IPS-11a (cell line): ENCODE data around the gene DEXI.
"Not testable (repeated sequence)": the region's sequence is repeated elsewhere in the genome, so short reads cannot be mapped to it uniquely, and the experiment has no call there.

ENCODE experiments used
- H3K4me3 ChIP-seq: one replicate; pipeline ENCODE4 v1.5.1; 2013; ENCODE audit warnings: low read depth, low read length, control low read depth

DEXI gene

DNA sequence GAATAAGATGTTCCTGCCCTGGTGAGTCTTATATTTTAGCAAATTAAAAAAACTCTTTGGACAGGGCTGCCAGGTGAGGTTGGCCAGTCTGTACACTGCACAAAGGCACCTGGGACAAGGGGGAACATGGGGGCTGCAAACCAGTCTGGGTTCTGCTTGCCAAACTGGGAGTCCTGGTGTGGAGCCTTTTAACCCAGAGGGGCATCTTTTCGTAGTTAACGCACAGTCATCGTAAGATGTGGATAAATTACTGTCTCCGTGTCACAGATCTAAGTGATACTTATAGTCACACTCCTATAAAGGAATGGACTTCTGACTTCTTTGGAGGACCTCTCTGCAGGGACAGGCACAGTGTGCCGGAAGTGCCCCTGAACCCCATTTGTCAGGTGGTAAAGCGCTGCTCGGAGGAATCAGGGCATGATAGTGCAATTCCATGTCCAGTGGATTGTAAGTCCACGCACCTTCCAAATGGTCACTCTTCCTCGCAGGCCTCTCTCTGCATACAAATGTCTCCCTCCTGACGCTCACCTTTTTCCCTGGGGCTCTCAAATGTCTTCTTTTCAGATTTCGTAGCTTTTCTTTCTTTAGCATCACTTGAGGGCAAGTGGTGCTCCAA is 14.7 kb downstream of the DEXI start:
- no peak overlapping the region for H3K4me3 ChIP-seq

DNA sequence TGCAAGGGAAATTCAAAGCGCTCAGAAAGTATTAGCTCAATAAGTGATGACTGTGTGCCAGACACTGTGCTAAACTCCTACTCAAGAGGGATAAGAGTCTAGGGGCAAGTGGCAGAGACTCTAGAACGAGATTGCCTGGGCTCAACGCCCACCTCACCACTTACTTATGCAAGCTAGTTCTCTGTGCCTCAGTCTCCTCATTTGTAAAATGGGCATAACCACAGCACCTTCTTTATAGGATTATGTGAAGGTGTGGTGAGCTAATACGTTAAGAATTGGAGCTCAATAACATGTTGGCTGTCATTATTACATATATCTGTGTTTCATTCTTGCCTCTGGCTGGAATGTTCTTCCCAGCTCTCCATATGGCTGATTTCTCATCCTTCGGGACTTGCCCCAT is 15.4 kb downstream of the DEXI start:
- no peak overlapping the region for H3K4me3 ChIP-seq

DNA sequence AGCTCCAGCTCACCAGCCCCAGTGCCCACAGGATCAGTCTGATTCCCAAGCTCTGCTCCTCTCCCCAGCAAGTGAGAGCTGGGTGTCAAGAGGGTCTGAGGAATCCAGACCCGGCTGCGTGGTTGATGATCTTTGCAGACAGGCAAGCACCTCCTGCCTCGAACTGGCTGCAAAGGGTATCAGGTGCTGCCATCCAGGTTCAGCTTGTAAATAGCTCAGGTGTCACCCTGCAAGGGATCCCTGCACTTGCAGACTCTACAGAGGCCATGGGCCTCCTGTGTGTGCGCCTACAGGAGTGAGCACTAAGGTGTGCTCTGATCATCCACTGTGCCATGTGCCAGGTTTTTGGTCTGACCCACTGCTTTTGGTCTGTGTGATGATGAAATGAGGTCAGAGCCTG is 16.2 kb downstream of the DEXI start:
- H3K4me3 ChIP-seq: no peak overlapping the region

DNA sequence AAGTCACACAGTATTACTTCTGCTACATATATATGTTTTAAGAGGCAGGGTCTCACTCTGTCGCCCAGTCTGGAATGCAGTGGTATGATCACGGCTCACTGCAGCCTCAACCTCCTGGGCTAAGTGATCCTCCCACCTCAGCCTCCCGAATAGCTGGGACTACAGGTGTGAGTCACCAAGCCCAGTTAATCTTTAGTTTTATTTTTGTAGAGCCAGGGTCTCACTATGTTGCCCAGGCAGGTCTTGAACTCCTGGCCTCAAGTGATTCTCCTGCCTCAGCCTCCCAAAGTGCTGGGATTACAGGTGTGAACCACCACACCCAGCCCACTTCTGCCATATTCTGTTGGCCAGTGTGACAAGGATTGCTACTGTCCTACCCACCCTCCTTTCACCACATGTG is 17.0 kb downstream of the DEXI start:
- H3K4me3 ChIP-seq: not testable (repeated sequence)

DNA sequence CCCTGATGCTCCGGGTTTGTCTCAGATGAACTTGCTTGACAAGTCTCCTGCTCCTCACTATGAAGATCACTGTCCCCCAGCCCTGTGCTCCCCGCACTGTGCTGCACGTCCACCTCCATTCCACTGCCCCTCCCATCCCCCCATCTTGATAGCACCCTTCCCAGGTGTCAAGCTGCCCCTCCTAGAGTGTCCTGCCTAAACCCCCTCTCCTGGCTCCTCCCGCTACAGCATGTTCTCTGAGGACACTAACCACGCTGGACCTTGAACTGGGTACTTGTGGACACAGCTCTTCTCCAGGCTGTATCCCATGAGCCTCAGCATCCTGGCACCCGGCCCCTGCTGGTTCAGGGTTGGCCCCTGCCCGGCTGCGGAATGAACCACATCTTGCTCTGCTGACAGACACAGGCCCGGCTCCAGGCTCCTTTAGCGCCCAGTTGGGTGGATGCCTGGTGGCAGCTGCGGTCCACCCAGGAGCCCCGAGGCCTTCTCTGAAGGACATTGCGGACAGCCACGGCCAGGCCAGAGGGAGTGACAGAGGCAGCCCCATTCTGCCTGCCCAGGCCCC is 18.5 kb downstream of the DEXI start:
- H3K4me3 ChIP-seq: no peak overlapping the region

DNA sequence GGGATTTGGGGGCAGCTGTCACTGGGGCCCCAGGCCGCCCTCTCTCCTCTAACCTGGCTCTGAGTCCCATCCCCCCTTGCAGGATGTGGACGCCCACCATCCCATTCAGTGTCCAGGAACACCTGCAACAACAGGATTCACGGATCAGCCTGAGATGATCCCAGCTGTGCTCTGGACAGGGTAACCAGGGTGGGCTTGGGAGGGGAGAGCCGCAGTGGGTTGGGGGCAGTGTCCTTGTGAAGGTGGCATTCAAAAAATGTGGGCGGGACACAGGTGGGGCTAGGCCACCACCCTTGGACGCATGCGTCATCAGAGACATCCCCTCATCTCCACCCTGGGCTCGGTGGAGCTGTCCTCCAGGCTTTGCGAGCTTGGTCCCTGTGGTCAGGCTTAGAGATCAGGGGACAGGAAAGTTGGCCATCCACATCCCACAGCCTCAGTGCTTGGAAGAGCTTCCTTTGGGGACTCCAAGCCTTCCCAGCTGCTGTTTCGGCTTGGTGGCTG is 19.1 kb downstream of the DEXI start:
- no peak overlapping the region for H3K4me3 ChIP-seq

DNA sequence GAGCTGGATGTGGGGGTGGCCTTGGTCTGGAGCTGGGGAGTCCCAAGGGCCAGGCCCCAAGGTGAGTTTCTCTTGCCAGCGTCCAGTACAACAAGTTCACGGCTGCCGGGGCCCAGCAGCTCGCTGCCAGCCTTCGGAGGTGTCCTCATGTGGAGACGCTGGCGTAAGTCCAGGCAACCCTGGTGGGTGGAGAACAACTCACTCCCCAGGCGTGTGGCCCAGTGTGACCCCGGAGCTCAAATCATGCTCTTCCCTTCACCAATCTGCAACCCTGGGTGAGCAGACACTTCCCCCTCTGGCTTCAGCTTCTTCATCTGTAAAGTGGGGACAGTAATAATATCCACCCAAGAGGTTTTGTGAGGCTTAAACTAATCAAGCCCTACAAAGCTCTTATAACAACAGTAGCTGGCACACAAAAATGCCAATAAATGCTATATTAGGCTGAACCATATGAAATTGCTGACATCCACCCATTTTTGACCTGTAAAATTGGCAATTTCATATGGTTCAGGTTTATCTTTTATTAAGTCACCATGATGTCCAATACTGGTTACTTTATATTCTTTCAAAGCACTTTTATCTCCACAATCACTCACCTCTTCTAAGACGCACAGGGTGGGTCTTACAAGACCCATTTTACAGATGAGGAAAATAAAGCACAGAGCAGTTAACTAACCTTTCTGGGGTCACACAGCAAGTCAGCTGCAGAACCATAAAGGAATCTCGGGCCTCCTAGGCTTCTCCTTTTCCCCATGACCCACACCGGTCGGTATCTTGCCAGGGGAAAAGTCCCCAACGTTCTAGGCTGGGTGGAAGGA is 19.7 kb downstream of the DEXI start:
- H3K4me3 ChIP-seq: no peak overlapping the region

DNA sequence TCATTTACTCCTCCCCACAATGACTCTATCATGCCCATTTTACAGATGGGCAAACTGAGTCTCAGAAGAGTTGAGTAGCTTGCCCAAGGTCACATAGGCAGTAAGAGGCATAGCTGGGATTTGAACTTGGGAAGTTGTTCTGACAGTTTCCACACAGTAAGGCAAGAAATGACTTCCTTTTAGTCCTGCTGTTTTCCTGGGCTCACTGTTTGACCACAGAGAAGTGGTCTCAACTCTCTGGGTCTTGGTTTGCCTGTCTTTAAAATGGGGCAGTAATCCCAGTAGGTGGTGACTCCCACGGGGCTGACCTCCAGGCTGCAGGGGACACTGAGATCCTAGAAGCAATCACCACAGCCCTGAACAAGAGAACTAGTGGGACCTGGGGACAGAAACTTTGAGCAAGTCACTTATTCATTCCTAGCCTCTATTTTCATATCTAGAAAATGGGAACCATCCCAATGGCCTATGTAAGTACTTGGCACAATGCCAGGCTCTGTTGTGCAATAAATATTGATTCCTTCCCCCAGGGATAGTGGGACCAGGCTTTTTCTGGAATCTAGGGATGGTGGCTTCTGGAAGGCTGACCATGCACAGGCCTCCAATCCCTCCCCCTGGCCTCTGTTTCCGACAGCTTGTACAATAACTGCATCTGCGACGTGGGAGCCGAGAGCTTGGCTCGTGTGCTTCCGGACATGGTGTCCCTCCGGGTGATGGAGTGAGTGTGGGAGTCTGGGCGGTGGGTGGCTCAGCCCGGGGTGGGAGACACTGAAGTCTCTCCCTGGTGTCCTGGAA is 20.5 kb downstream of the DEXI start:
- H3K4me3 ChIP-seq: no peak overlapping the region

DNA sequence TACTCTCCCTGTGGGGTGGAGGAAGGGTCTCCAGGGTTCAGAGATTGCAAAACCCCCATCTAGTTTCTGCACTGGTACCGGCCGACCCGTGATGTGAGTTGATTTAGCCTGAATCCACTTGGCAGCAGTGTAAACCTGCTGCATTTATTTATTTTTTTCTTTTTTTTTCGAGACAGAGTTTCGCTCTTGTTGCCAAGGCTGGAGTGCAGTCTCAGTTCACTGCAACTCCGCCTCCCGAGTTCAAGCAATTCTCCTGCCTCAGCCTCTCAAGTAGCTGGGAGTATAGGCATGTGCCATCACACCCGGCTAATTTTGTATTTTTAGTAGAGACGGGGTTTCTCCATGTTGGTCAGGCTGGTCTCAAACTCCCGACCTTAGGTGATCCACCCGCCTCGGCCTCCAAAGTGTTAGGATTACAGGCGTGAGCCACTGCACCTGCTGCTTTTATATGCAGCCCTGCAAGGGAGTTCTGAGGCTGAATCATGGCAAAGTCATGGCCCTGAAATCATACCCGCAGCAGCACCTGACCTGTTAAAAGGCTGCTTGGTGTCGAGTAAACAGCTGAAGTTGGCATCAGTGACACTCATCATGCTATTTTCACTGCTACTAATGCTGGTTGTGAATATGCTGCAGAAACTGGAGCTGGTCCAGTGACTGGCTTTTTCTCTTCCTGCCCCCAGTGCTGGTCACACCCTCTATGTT is 21.4 kb downstream of the DEXI start:
- no peak overlapping the region for H3K4me3 ChIP-seq

DNA sequence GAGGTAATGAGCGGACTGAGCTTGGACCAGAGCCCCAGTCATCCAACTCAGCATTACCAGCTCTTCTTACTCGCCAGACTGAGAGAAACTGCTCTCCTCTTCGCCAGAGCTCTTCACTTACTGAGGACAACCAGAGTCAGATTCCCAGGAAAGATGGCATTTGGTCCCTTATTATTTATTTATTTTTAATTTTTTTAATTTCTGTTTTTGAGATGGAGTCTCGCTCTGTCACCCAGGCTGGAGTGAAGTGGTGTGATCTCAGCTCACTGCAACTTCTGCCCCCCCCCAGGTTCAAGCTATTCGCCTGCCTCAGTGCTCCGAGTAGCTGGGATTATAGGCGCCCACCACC is 23.3 kb downstream of the DEXI start:
- H3K4me3 ChIP-seq: no peak overlapping the region

DNA sequence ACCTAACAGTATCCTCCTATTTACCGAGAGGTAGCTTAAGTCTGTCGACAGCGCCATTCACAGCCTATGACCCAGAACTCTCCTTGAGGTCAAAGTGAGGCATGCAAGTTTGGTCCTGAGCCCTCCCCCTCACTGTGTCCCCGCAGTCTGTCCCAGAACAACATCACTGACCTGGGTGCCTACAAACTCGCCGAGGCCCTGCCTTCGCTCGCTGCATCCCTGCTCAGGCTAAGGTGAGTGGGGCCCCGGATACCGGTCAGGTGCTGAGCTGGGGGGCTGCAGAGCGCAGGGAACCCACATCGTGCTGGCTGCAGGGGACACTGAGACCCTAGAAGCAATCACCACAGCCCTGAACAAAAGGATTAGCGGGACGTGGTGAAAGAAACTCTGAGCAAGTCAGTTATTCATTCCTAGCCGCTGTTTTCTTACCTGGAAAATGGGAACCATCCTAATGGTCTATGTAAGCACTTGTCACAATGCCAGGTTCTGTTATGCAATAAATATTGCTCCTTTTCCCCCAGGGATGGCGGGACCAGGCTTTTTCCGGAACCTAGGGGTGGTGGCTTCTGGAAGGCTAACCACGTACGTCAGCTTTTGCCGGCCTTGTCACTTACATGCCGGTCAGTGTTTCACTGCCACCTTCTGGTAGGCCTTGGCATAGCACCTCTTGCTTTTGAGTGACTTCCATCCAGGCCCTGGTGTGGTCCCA is 23.8 kb downstream of the DEXI start:
- H3K4me3 ChIP-seq: no peak overlapping the region

DNA sequence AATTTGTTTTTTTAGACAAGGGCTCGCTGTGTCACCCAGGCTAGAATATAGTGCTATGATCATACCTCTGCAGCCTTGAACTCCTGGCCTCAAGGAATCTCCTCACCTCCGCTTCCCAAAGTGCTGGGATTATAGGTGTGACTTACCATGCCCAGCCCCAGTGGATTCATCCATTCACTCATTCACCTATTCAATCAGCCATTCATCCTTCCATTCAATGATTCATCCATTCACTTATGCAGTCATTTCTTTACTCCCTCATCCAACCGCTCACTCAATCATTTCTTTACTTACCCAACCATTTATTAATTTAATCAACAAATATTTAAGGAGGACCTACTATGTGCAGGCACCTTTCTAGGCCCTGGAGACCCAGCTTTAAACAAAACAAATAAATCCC is 25.7 kb downstream of the DEXI start:
- no peak overlapping the region for H3K4me3 ChIP-seq

DNA sequence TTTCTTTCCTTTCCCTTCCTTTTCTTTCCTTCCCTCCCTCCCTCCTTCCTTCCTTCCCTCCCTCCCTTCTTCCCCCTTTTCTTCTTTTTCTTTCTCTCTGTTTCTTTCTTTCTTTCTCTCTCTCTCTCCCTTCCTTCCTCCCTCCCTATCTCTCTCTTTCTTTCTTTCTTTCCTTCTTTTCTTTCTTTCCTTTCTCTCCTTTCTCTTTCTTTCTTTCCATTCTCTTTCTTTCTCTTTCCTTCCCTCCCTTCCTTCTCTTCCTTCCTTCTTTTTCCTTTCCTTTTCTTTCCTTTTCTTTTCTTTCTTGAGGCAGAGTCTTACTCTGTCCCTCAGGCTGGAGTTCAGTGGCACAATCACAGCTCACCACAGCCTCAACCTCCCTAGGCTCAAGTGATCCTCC is 31.0 kb downstream of the DEXI start:
- H3K4me3 ChIP-seq: no peak overlapping the region

DNA sequence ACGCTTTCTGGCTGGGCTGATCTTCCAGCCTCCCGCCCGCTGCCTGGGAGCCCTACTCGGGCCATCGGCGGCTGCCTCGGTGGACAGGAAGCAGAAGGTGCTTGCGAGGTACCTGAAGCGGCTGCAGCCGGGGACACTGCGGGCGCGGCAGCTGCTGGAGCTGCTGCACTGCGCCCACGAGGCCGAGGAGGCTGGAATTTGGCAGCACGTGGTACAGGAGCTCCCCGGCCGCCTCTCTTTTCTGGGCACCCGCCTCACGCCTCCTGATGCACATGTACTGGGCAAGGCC is 34.6 kb downstream of the DEXI start:
- H3K4me3 ChIP-seq: no peak overlapping the region

DNA sequence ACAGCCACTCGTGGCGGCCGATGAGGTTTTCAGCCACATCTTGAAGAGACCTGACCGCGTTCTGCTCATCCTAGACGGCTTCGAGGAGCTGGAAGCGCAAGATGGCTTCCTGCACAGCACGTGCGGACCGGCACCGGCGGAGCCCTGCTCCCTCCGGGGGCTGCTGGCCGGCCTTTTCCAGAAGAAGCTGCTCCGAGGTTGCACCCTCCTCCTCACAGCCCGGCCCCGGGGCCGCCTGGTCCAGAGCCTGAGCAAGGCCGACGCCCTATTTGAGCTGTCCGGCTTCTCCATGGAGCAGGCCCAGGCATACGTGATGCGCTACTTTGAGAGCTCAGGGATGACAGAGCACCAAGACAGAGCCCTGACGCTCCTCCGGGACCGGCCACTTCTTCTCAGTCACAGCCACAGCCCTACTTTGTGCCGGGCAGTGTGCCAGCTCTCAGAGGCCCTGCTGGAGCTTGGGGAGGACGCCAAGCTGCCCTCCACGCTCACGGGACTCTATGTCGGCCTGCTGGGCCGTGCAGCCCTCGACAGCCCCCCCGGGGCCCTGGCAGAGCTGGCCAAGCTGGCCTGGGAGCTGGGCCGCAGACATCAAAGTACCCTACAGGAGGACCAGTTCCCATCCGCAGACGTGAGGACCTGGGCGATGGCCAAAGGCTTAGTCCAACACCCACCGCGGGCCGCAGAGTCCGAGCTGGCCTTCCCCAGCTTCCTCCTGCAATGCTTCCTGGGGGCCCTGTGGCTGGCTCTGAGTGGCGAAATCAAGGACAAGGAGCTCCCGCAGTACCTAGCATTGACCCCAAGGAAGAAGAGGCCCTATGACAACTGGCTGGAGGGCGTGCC is 35.1 kb downstream of the DEXI start:
- no peak overlapping the region for H3K4me3 ChIP-seq

DNA sequence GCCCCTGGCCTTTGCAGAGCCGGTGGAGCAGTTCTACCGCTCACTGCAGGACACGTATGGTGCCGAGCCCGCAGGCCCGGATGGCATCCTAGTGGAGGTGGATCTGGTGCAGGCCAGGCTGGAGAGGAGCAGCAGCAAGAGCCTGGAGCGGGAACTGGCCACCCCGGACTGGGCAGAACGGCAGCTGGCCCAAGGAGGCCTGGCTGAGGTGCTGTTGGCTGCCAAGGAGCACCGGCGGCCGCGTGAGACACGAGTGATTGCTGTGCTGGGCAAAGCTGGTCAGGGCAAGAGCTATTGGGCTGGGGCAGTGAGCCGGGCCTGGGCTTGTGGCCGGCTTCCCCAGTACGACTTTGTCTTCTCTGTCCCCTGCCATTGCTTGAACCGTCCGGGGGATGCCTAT is 35.8 kb downstream of the DEXI start:
- H3K4me3 ChIP-seq: no peak overlapping the region

DNA sequence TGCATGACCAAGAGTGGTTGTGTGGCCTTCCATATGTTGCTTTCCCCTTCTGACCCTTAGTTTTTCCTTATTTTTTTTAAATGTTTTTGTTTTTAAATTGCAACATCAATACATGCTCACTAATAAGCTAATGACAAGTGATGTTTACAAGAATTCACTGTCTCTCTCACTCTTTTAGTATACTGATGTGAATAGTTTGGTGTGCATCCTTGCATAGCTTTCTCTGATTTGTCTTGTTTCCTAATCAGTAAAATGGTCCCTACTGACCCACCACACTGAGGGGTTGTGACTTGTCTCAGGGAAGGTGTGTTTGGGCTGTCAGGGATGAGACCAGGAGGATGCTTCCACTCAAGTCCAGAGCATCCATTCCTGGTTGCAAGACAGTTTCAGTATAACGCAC is 39.3 kb downstream of the DEXI start:
- H3K4me3 ChIP-seq: no peak overlapping the region

DNA sequence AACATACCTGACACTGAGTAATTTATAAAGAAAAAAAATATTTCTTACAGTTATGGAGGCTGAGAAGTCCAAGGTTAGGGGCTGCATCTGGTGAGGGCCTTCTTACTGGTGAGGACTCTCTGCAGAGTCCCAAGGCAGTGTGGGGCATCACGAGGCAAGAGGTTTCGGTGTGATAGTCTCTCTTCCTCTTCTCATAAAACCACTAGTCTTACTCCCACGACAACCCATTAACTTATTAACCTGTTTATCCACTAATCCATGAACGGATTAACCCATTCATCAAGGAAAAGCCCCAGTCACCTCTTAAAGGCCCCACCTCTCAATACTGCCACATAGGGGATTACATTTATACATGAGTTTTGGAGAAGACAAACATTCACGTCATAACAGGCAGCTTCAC is 45.1 kb downstream of the DEXI start:
- no peak overlapping the region for H3K4me3 ChIP-seq

DNA sequence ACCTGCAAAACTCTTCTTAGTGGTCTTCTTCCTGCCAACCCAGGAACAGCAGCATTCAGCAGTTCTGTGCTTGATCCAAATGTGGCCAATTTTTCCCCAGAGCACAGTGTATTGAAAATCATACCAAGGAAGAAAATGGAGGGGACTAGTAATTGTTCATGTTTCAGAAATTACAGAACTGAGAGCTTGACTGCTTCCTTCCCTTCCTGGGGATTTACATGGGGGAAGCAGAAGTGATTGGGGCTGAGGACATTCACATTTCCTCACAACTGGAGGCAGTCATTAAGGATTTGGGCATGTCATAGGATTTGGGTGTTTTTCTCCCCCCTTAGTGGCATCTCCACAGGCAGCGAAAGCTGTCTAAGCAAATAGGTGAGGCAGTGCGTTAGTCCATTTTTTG is 45.5 kb downstream of the DEXI start:
- H3K4me3 ChIP-seq: no peak overlapping the region

DNA sequence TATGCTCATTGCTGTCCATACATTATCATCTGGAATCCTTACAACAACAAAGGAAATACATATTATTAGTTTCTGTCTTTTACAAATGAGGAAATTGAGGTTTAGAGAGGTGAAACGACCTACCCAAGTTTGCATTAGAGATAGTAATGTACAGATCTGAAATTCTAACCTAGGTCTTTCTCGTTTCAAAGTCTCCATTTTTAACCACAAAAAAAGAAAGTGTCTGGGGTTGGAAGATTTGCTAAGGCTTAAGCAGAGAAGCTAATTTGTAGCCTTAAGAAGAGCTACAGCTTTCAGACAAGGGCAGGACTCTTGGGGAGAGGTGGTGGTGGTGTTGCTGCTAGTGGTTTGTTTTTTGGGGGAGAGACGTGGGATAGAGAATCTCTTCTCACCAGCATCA is 46.1 kb downstream of the DEXI start:
- H3K4me3 ChIP-seq: no peak overlapping the region
